Endothelial cell of umbilical vein (primary cell): ENCODE measurements around the gene TRIM37.

Experiments used
- CTCF ChIP-seq, 2 donors: IDR thresholded peaks; 1 replicate in 1 of 2; 2 replicates in 1 of 2; pipeline ENCODE4 v1.5.1; 2011; ENCODE audit warnings: low read length in 2 of 2, mild to moderate bottlenecking in 2 of 2, moderate library complexity in 2 of 2, control low read depth in 1 of 2, inconsistent platforms in 1 of 2, low read depth in 1 of 2; ENCODE audit not compliant: insufficient read depth in 1 of 2; ENCODE audit errors: extremely low read depth in 1 of 2
- EZH2 ChIP-seq: IDR thresholded peaks from 2 replicates; pipeline ENCODE4 v1.6.1; 2012; ENCODE audit warnings: borderline replicate concordance, low read depth, mild to moderate bottlenecking, moderate library complexity, low read length, inconsistent platforms; ENCODE audit not compliant: severe bottlenecking
- FOS ChIP-seq: IDR thresholded peaks from 2 replicates; pipeline ENCODE4 v1.6.1; 2011; ENCODE audit warnings: mild to moderate bottlenecking, low read length, moderate library complexity, borderline replicate concordance; ENCODE audit not compliant: insufficient read depth
- JUN ChIP-seq: IDR thresholded peaks from 2 replicates; pipeline ENCODE4 v1.6.1; 2011; ENCODE audit warnings: borderline replicate concordance, low read depth; ENCODE audit not compliant: insufficient read length, insufficient read depth
- MYC ChIP-seq: IDR thresholded peaks from one replicate; pipeline ENCODE4 v1.6.1; 2011; ENCODE audit warnings: mild to moderate bottlenecking, low read depth, low read length
- POLR2A ChIP-seq: IDR thresholded peaks from 2 replicates; pipeline ENCODE4 v1.6.1; 2012; ENCODE audit warnings: low read depth, mild to moderate bottlenecking, control low read depth, low read length
- POLR2AphosphoS5 ChIP-seq: IDR thresholded peaks from 2 replicates; pipeline ENCODE4 v1.6.1; 2012; ENCODE audit warnings: low read depth, mild to moderate bottlenecking, control low read depth, low read length, moderate library complexity; ENCODE audit not compliant: insufficient read depth
- TF ChIP-seq, protein P1 (sequence below): IDR thresholded peaks from 2 replicates; pipeline ENCODE4 v1.6.1; 2011; ENCODE audit not compliant: insufficient read depth, insufficient read length

DNA sequence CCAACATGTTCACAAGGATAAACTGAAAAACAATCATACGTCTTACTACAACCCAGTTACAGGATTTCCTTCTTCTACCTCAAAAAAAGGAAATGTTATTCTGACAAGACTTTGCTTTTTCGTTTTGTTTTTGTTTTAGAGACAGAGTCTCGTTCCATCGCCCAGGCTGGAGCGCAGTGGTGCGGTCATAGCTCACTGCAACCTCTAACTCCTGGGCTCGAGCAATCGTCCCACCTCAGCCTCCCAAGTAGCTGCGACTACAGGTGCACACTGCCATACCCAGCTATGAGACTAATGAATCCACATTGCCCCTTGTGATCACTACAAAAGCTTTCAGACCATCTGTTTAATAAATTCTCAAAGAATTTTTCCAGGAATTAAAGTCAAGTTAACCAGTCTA is 8.8 kb upstream of the TRIM37 start:
- TF ChIP-seq POLR2A: no peak
- TF ChIP-seq CTCF (IDR thresholded peaks at IDR 0.05; ENCODE audit: extremely low read depth in 1 of 2, insufficient read depth in 1 of 2, low read depth in 1 of 2, low read length in 2 of 2): no peak
- no peak for TF ChIP-seq POLR2AphosphoS5
- TF ChIP-seq EZH2: no peak
- TF ChIP-seq JUN: no peak
- no peak for TF ChIP-seq MYC
- no peak for TF ChIP-seq FOS
- TF ChIP-seq, protein P1, sequence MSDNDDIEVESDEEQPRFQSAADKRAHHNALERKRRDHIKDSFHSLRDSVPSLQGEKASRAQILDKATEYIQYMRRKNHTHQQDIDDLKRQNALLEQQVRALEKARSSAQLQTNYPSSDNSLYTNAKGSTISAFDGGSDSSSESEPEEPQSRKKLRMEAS: no peak
